T follicular helper cell (primary cell): ENCODE results near the gene SCT.

Source experiments
- DNase-seq: peaks from one replicate; pipeline ENCODE4 v3.0.0-alpha.2; 2020; ENCODE audit warnings: low read depth

The SCT gene

GRCh38 chr11:586376-587316 is 40.3 kb downstream of the SCT start:
- DNase-seq, result no peak

GRCh38 chr11:584287-584686 is 42.7 kb downstream of the SCT start:
- DNase-seq, result no peak

DNA sequence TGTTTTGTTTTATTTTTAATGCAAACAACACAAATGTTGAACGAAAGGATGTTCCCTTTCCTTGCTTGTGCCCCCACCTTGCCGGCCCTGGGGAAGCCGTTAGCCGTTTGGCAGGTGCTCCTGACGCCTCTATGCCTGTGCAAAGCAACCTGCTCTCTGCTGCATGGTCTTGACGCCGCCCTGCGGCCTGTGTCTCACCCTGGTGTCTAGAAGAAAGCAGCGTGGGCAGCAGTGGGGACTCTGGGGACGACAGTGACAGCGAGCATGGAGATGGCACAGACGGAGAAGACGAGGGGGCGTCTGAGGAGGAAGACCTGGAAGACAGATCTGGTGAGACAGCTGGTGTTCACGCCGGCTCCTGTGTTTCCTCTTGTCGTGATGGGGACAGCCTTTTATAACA is 45.2 kb downstream of the SCT start:
- no peak for DNase-seq

- DNase-seq, result no peak
These were observed 45.6 kb downstream of the SCT start for GRCh38 chr11:581342-581741.

DNA sequence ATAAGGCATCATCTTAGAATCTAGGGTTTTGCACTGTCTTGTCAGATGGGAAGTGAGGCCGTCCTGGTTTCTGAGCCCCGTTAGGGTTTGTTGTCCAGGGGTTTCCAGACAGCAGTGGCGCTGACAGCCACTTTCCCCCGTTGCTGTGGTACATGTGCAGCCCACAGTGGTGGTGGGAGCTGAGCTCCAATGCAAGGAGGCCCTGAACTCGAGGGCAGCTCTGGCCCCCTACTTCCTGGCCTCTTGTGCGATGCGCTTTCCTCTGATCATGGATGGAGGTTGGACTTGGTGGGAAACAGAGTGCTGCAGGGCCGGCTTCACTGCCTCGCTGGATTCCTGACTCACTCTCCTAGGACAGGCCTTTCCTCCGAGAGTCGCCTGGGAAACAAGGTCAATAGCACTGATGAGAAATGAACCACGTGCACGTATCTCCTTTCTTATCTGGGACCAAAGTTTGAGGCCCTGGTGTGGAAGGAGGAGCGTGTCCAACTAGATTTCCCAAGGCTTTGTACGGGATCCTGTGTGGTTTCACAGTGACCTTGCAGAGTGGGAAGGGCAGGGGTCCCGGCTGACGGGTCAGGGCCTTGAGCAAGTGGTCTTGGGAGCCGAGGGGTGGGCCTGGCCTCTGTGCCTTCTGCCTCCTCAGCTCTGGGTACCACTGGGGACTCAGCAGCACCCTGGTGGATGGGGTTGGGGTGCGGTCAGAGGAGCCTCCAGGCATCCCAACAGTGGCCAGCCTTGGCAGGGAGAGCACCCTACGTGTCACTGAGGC is 47.0 kb downstream of the SCT start:
- no peak for DNase-seq

DNA sequence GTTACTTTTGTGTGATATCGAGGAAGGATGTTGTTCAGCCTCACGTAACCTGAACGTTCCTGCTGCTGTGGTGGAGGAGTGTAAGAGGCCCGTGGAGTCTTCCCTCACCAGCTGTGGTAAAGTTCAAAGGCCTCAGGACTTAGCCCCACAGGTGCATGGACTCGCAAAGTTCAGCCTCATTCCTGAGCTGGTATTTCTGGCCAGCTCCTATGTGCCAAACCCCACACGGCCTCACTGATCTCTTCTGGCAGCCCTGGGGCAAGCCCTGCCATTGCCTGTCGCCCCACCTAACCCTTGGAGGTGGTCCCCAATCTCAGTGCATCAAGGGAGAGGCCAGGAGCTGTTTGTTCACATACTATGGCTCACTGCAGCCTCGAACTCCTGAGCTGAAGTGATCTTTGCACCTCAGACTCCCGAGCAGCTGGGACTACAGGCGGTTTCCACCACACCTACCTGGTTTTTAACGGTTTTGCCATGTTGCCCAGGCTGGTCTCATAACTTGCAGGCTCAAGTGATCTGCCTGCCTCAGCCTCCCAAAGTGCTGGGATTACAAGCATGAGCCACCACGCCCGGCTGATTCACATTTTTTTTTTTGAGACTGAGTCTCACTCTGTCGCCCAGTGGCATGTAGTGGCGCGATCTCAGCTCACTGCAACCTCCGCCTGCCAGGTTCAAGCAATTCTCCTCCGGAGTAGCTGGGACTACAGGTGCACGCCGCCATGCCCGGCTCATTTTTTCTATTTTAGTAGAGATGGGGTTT is 48.5 kb downstream of the SCT start:
- no peak for DNase-seq

GRCh38 chr11:577611-577894 is 49.4 kb downstream of the SCT start:
- DNase-seq, result no peak

GRCh38 chr11:576811-577610 is 50.0 kb downstream of the SCT start:
- DNase-seq, result no peak
